ENCODE measurements around the gene RAPSN. TPM values are rescaled to one million over a fixed set of nuclear protein-coding genes. Genes with fewer than 3 reads are reported as not detected.

Gene RAPSN
- total and polyA plus RNA-seq, 2 experiments from 2014 or later: 0.17 to 0.23 TPM

DNA sequence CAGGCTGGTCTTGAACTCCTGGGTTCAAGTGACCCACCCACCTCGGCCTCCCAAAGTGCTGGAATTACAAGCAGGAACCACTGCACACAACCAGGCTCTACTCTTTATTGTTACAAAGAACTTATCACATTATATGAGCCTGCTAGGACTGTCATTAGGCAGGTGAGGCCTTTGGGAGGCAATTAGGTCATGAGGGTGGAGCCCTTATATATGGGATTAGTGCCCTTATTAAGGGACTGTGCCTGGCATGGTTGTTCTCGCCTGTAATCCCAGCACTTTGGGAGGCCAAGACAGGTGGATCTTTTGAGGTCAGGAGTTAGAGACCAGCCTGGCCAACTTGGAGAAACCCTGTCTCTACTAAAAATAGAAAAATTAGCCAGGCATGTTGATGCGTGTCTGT, 12.2 kb downstream of the RAPSN start:
- TF ChIP-seq JUNB (IDR thresholded peaks at IDR 0.05; ENCODE audit: unreplicated experiment) (no peak), ZNF331 (CRISPR knock-in tag; IDR thresholded peaks at IDR 0.05; ENCODE audit: low read depth) (no peak), POLR2AphosphoS5 (IDR thresholded peaks at IDR 0.05; ENCODE audit: low read depth) (no peak), EZH2 (IDR thresholded peaks at IDR 0.05; ENCODE audit: low read depth, unreplicated experiment) (no peak), REST (IDR thresholded peaks at IDR 0.05; ENCODE audit: unreplicated experiment) (no peak), STAT1 (IDR thresholded peaks at IDR 0.05; ENCODE audit: unreplicated experiment) (no peak), CREB1 (CRISPR knock-in tag; IDR thresholded peaks at IDR 0.05; ENCODE audit: low read depth) (no peak), ZNF462 (CRISPR knock-in tag; IDR thresholded peaks at IDR 0.05) (no peak), ZNF114 (CRISPR knock-in tag; IDR thresholded peaks at IDR 0.05) (no peak), NANOG (IDR thresholded peaks at IDR 0.05; ENCODE audit: borderline replicate concordance) (no peak), CTCF (conservative IDR thresholded peaks at IDR 0.05; ENCODE audit: low read depth in 2 of 2) (no peak)
- Histone ChIP-seq H3K79me2 (replicated peaks; ENCODE audit: insufficient read depth) (no peaks in the 10 kb centered on the region), H3F3A (replicated peaks; ENCODE audit: low read depth) (no peaks in the 10 kb centered on the region), H3K4me3 (no peak overlapping the region), H3K36me3 (ENCODE audit: insufficient read depth) (no peaks in the 10 kb centered on the region), H3K4me2 (no peak overlapping the region), H3K27me3 (ENCODE audit: insufficient read depth) (no peaks in the 10 kb centered on the region), H4K20me1 (replicated peaks; ENCODE audit: insufficient read depth) (no peaks in the 10 kb centered on the region), H3K4me1 (ENCODE audit: insufficient read depth) (no peaks in the 10 kb centered on the region), H3K27ac (ENCODE audit: low read depth) (no peak overlapping the region), H2AFZ (no peak overlapping the region), H3K9me2 (ENCODE audit: insufficient read depth) (no peaks in the 10 kb centered on the region)
- ATAC-seq (no peak), DNase-seq (ENCODE audit: low spot score) (no peak)
- no peak overlapping the region for H3K27ac Mint-ChIP-seq
- no peaks in the 10 kb centered on the region for H3K4me1 Mint-ChIP-seq
- H3K4me3 Mint-ChIP-seq: no peak overlapping the region
- peaks cover 2% of the 10 kb centered on the region for H3K27me3 Mint-ChIP-seq (ENCODE audit: insufficient read depth, low read depth, poor library complexity)
- H3K36me3 Mint-ChIP-seq (ENCODE audit: low read depth): no peaks in the 10 kb centered on the region
- no peaks in the 10 kb centered on the region; the same call in 2 of the 3 replicates for H3K9me3 Mint-ChIP-seq
